CD4-positive, CD25-positive, alpha-beta regulatory T cell (primary cell): ENCODE measurements around the gene MORN2. TPM values are rescaled to one million over a fixed set of nuclear protein-coding genes. Genes with fewer than 3 reads are reported as not detected.
A peak's percentile ranks its signal among the peaks of the same experiment; 100 is the strongest.

Source experiments
- ATAC-seq, 2 donors: fragments of 150-1000 bp; cut with Tn5 transposase; one replicate each; pipeline ENCODE4 v1.10.0; 2021; ENCODE audit warnings: low read depth in 2 of 2, moderate number of reproducible peaks in 2 of 2, moderate library complexity in 1 of 2
- DNase-seq, 3 donors: peaks; one replicate each; pipeline versions ENCODE4 v3.0.0 to v3.0.0-alpha.2; 2012 to 2022; ENCODE audit warnings: mixed read lengths in 1 of 3
- H3K27ac ChIP-seq: one replicate; pipeline ENCODE4 v1.7.0; 2013; ENCODE audit warnings: mild to moderate bottlenecking, low read length; ENCODE audit not compliant: insufficient read depth, poor library complexity, severe bottlenecking
- H3K27me3 ChIP-seq: one replicate; pipeline ENCODE4 v1.7.0; 2013; ENCODE audit warnings: low read length; ENCODE audit not compliant: control insufficient read depth, insufficient read depth
- H3K36me3 ChIP-seq: one replicate; pipeline ENCODE4 v1.7.0; 2013; ENCODE audit warnings: mild to moderate bottlenecking, low read length, moderate library complexity; ENCODE audit not compliant: control insufficient read depth, insufficient read depth
- H3K4me1 ChIP-seq: 2 replicates; pipeline ENCODE4 v1.7.0; 2013; ENCODE audit warnings: mild to moderate bottlenecking, low read length; ENCODE audit not compliant: insufficient read depth, control insufficient read depth, poor library complexity, severe bottlenecking
- H3K4me3 ChIP-seq: one replicate; pipeline ENCODE4 v1.7.0; 2013; ENCODE audit warnings: low read depth, mild to moderate bottlenecking, low read length, moderate library complexity
- H3K9me3 ChIP-seq, 2 experiments: 1 replicate in 1 of 2; 2 replicates in 1 of 2; pipeline ENCODE4 v1.7.0; 2013; ENCODE audit warnings: low read length in 2 of 2, mild to moderate bottlenecking in 1 of 2, moderate library complexity in 1 of 2; ENCODE audit not compliant: control insufficient read depth in 2 of 2
- H3K27ac Mint-ChIP-seq, 3 donors: one replicate each; pipeline ENCODE4 v1.8.0; 2020 to 2022; ENCODE audit warnings: mild to moderate bottlenecking in 3 of 3, mixed read lengths in 3 of 3, moderate library complexity in 2 of 3
- H3K27me3 Mint-ChIP-seq: one replicate; pipeline ENCODE4 v1.8.0; 2022; ENCODE audit warnings: mild to moderate bottlenecking, mixed read lengths
- H3K36me3 Mint-ChIP-seq: one replicate; pipeline ENCODE4 v1.8.0; 2020; ENCODE audit warnings: mixed read lengths
- H3K4me1 Mint-ChIP-seq, 4 donors: one replicate each; pipeline ENCODE4 v1.8.0; 2020 to 2022; ENCODE audit warnings: mixed read lengths in 4 of 4, mild to moderate bottlenecking in 1 of 4
- H3K4me3 Mint-ChIP-seq, 4 donors: one replicate each; pipeline ENCODE4 v1.8.0; 2020 to 2022; ENCODE audit warnings: mild to moderate bottlenecking in 4 of 4, mixed read lengths in 4 of 4, moderate library complexity in 3 of 4
- H3K9me3 Mint-ChIP-seq, 7 donors: one replicate each; pipeline ENCODE4 v1.8.0; 2020 to 2022; ENCODE audit warnings: mixed read lengths in 7 of 7, mild to moderate bottlenecking in 3 of 7, moderate library complexity in 2 of 7
- polyA plus RNA-seq, 4 donors: library from polyadenylated mRNA; unstranded; fragments of 300-500 nt; fragmentation: Illumina TruSeq; gene quantifications; one replicate each; pipeline ENCODE4 v1.2.3, GENCODE V29; 2021
- total RNA-seq: library from RNA; stranded (reverse); gene quantifications from one replicate; pipeline ENCODE4 v1.2.3, GENCODE V29; 2022

MORN2 gene
- total and polyA plus RNA-seq, 5 donors from 2014 or later, result 1.5 to 8.0 (median 5.3) TPM

DNA sequence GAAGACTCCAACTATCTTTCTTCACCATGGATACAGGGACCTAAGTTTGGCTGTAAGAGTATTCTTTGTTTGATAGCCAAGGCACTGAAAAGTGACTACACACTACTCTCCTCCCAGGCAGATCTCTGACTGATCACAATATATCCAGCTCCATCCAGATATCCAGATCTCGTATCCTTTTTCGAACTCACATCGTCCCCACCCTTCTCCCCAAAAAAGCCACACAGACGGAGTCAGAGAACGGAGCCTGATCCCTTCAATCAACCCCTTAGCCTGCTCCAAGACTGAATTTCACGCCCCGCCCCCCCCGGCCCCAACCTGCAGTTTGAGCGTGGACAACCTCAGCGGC, 575 bp upstream of the MORN2 start:
- peaks cover 0 to 1% of the 10 kb centered on the region in 2 experiments for H3K9me3 ChIP-seq
- H3K27me3 Mint-ChIP-seq, result no peaks in the 10 kb centered on the region
- H3K4me1 Mint-ChIP-seq, result peaks cover 23 to 38% (median 28%) of the 10 kb centered on the region in 4 donors
- peak overlapping the region; percentile 59 for H3K27ac ChIP-seq
- DNase-seq (no peak), ATAC-seq (no peak)
- H3K27me3 ChIP-seq, result no peaks in the 10 kb centered on the region
- H3K4me3 Mint-ChIP-seq, result peak overlapping the region; percentile 85 to 100 (median 96)
- peaks cover 15% of the 10 kb centered on the region for H3K36me3 Mint-ChIP-seq
- peaks cover 0 to 11% (median 4%) of the 10 kb centered on the region in 7 donors for H3K9me3 Mint-ChIP-seq
- H3K36me3 ChIP-seq, result no peaks in the 10 kb centered on the region
- peak overlapping the region; percentile 72 to 99 (median 98) for H3K27ac Mint-ChIP-seq
- peak overlapping the region; percentile 79 for H3K4me3 ChIP-seq
- peaks cover 16% of the 10 kb centered on the region for H3K4me1 ChIP-seq

DNA sequence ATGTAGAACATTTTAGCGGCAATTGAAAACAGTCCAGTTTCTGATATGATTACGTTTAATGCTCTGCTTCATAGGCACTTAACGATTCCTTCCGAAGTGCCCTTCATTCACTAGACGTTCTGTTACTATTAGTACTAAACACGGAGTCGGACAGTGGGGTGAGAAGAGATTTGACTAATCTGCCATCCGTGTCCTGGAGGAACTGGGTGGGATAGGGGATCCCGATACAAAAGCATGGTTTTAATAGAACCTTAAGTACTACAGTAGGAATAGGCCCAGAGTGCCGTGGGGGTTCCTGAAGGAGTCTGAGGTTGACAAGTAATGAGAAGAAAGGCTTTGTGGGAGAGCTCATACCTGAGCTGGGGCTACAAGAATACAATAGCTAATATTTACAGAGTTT, 631 bp downstream of the MORN2 start:
- Mint-ChIP-seq H3K27me3 (no peaks in the 10 kb centered on the region), H3K4me1 (peaks cover 23 to 38% (median 26%) of the 10 kb centered on the region in 4 donors), H3K36me3 (peaks cover 17% of the 10 kb centered on the region), H3K9me3 (peaks cover 0 to 9% (median 3%) of the 10 kb centered on the region in 7 donors), H3K27ac (peak overlapping the region; percentile 72 to 99 (median 98)), H3K4me3 (peak overlapping the region; percentile 85 to 100 (median 96))
- no peaks in the 10 kb centered on the region for H3K36me3 ChIP-seq
- DNase-seq, result no peak
- peaks cover 16% of the 10 kb centered on the region for H3K4me1 ChIP-seq
- H3K9me3 ChIP-seq, result no peaks in the 10 kb centered on the region
- ATAC-seq, result no peak
- no peak overlapping the region for H3K27ac ChIP-seq
- H3K4me3 ChIP-seq, result peak overlapping the region; percentile 79
- no peaks in the 10 kb centered on the region for H3K27me3 ChIP-seq

DNA sequence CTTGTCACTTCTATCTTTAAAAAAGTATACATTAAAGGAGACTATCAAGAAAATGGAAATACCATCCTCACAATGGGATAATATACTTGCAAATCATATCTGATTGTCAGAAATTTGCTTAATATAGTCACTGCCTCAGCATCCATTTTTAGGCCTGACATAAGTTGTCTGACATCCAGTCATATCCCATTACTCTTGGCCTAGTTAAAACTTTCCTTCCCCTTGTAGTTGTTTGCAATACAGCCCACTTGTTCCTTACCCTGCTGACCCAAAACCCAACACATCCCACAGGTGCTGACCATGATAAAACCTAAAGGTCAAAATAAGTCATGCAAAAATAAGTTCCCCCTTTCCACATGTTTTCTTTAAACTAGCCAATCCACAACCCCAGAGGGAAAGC, 10.3 kb downstream of the MORN2 start:
- Histone ChIP-seq H3K4me3 (no peak overlapping the region), H3K27ac (no peak overlapping the region), H3K4me1 (no peaks in the 10 kb centered on the region), H3K9me3 (no peaks in the 10 kb centered on the region), H3K27me3 (no peaks in the 10 kb centered on the region), H3K36me3 (no peaks in the 10 kb centered on the region)
- Mint-ChIP-seq H3K4me3 (no peak overlapping the region), H3K4me1 (no peaks in the 10 kb centered on the region), H3K9me3 (no peaks in the 10 kb centered on the region), H3K27ac (no peak overlapping the region), H3K36me3 (peaks cover 6% of the 10 kb centered on the region), H3K27me3 (peaks cover 6% of the 10 kb centered on the region)
- DNase-seq (no peak), ATAC-seq (no peak)

DNA sequence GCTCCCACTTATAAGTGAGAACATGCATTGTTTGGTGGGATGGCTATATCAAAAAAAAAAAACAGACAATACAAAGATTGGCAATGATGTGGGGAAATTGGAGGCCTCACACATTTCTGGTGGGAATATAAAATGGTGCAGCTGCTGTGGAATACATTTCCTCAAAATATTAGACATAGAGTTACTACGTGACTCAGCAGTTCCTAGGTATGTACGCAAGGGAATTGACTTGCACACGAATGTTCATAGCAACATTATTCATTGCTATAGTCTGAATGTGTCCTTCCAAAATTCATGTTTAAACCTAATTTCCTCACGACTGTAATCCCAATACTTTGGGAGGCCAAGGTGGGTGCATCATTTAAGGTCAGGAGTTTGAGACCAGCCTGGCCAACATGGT, 11.6 kb downstream of the MORN2 start:
- H3K4me1 ChIP-seq, result no peaks in the 10 kb centered on the region
- H3K4me3 Mint-ChIP-seq, result no peak overlapping the region
- H3K27me3 ChIP-seq, result no peaks in the 10 kb centered on the region
- H3K27me3 Mint-ChIP-seq, result peaks cover 6% of the 10 kb centered on the region
- H3K4me1 Mint-ChIP-seq, result no peaks in the 10 kb centered on the region
- DNase-seq (no peak), ATAC-seq (no peak)
- H3K4me3 ChIP-seq, result no peak overlapping the region
- H3K9me3 ChIP-seq, result no peaks in the 10 kb centered on the region
- H3K9me3 Mint-ChIP-seq, result no peaks in the 10 kb centered on the region
- peaks cover 3% of the 10 kb centered on the region for H3K36me3 Mint-ChIP-seq
- H3K27ac ChIP-seq, result no peak overlapping the region
- no peak overlapping the region for H3K27ac Mint-ChIP-seq
- H3K36me3 ChIP-seq, result no peaks in the 10 kb centered on the region

DNA sequence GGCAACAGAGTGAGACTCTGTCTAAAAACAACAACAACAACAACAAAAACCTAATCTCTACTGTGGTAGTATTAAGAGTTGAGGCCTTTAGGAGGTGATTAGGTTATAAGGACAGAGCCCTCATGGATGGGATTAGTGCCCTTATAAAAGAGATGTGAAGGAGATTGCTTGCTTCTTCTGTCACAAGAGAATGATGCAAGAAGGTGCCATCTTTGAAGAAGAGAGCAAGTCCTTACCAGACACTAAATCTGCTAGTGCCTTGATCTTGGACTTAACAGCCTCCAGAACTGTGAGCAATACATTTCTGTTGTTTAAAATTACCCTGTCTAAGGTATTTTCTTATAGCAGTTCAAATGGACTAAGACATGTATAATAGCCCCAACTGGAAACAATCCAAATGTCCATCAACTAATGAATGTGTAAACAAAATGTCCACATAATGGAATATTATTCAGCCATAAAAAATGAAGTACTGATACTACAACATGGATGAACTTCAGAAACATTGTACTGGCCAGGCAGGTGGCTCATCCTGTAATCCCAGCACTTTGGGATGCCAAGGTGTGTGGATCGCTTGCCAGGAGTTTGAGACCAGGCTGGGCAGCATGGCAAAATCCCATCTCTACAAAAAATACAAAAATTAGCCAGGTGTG, 12.3 kb downstream of the MORN2 start:
- Histone ChIP-seq H3K4me3 (no peak overlapping the region), H3K36me3 (no peaks in the 10 kb centered on the region), H3K27ac (no peak overlapping the region), H3K4me1 (no peaks in the 10 kb centered on the region), H3K27me3 (no peaks in the 10 kb centered on the region), H3K9me3 (no peaks in the 10 kb centered on the region)
- Mint-ChIP-seq H3K36me3 (peaks cover 3% of the 10 kb centered on the region), H3K27me3 (peaks cover 6% of the 10 kb centered on the region), H3K9me3 (peaks cover 0 to under 1% (median 0%) of the 10 kb centered on the region in 7 donors), H3K4me3 (no peak overlapping the region), H3K27ac (no peak overlapping the region), H3K4me1 (no peaks in the 10 kb centered on the region)
- ATAC-seq (no peak), DNase-seq (no peak)

DNA sequence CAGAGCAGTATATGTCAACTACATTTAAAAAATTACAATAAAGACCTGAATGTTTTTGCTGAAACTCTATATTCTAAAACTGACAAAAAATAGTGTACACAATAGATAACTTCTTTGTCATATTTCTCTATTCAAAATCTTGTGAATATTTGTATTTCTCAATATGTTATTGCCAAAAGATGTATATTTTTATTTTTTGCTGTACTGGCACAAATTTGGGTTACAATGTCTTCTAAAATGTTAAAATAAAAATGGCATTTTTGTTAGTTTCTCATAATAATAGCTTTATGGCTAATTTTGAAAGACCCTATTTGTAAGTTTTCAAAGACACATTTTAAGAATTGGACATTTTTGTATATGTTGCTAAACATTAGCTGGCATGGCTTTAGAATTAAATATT, 13.3 kb downstream of the MORN2 start:
- H3K27me3 Mint-ChIP-seq, result peaks cover 6% of the 10 kb centered on the region
- no peaks in the 10 kb centered on the region for H3K4me1 Mint-ChIP-seq
- no peak overlapping the region for H3K4me3 Mint-ChIP-seq
- no peak overlapping the region for H3K4me3 ChIP-seq
- no peaks in the 10 kb centered on the region for H3K27me3 ChIP-seq
- H3K9me3 Mint-ChIP-seq, result peaks cover 0 to 2% (median 0%) of the 10 kb centered on the region in 7 donors
- peaks cover 3% of the 10 kb centered on the region for H3K36me3 Mint-ChIP-seq
- H3K4me1 ChIP-seq, result no peaks in the 10 kb centered on the region
- no peaks in the 10 kb centered on the region for H3K9me3 ChIP-seq
- H3K27ac ChIP-seq, result no peak overlapping the region
- no peak overlapping the region for H3K27ac Mint-ChIP-seq
- H3K36me3 ChIP-seq, result no peaks in the 10 kb centered on the region
- DNase-seq (no peak), ATAC-seq (no peak)

DNA sequence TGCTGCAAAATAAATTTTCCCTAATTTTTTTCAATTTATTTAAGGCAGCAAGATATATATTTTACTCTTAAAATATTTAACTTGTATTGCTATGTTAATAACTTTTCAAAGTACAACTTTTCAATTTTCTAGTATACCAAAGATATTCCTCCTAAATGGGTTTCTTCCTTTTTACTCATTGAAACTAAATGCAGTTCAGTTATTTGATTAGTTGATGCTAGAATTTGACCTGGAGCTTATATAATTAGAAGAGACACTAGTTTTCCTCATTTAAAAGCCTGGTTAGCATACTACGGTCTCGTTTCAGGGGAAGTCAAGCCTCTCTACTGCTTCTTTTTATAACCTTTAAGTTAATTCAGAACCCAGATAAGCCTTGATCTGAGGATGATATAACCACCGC, 13.8 kb downstream of the MORN2 start, which contains the start of gene ARHGEF33:
ARHGEF33 (plus strand) TSS at position 301 of the 400 bp plus-strand sequence. CDS start 29,573 bp downstream, outside the sequence.
- Histone ChIP-seq H3K27ac (no peak within 1 kb of the TSS), H3K27me3 (no peaks in the 10 kb centered on the region), H3K36me3 (no peaks in the 10 kb centered on the region), H3K4me3 (no peak within 1 kb of the TSS), H3K9me3 (no peaks in the 10 kb centered on the region), H3K4me1 (no peaks in the 10 kb centered on the region)
- ATAC-seq, result no peak
- H3K27ac Mint-ChIP-seq, result no peak within 1 kb of the TSS
- no peak within 1 kb of the TSS for H3K4me3 Mint-ChIP-seq
- peaks cover 6% of the 10 kb centered on the region for H3K27me3 Mint-ChIP-seq
- no peak for DNase-seq
- H3K4me1 Mint-ChIP-seq, result no peaks in the 10 kb centered on the region
- H3K36me3 Mint-ChIP-seq, result peaks cover 3% of the 10 kb centered on the region
- H3K9me3 Mint-ChIP-seq, result peaks cover 0 to 2% (median 0%) of the 10 kb centered on the region in 7 donors

DNA sequence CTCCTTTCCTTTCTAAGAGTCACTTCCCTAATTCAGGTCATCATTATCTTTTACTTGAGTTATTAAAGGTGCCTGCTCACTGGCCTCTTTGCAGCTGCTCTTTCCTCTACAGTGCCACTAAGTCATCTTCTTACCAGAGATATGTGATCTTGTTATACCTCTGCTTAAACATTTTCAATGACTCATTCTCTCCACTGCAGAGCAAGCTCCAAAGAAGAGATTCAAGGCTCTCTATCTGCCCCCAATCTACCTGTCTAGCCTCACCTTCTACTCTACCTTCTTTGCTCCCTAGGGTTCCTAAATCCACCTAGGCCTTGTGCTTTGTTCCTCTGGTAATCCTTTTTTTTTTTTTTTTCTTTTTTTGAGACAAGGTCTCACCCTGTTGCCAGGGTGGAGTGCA, 17.0 kb downstream of the MORN2 start:
- Mint-ChIP-seq H3K36me3 (no peaks in the 10 kb centered on the region), H3K27ac (no peak overlapping the region), H3K27me3 (peaks cover 6% of the 10 kb centered on the region), H3K9me3 (peaks cover 0 to 2% (median 0%) of the 10 kb centered on the region in 7 donors), H3K4me1 (no peaks in the 10 kb centered on the region), H3K4me3 (no peak overlapping the region)
- Histone ChIP-seq H3K4me3 (no peak overlapping the region), H3K9me3 (no peaks in the 10 kb centered on the region), H3K27me3 (no peaks in the 10 kb centered on the region), H3K27ac (no peak overlapping the region), H3K4me1 (no peaks in the 10 kb centered on the region), H3K36me3 (no peaks in the 10 kb centered on the region)
- DNase-seq (no peak), ATAC-seq (no peak)
